CD4-positive, alpha-beta memory T cell (primary cell): ENCODE measurements around the gene AARSD1. TPM values are rescaled to one million over a fixed set of nuclear protein-coding genes. Genes with fewer than 3 reads are reported as not detected.

Source experiments
- CTCF ChIA-PET: fragments of 350-600 bp; sonication (Branson Sonifier 250); formaldehyde crosslinking; loops from one replicate; lab custom pipeline; 2021; ENCODE audit warnings: inconsistent platforms; ENCODE audit not compliant: partially characterized antibody; lab: Charles Lee
- POLR2A ChIA-PET: fragments of 350-600 bp; sonication (Branson Sonifier 250); formaldehyde crosslinking; loops from one replicate; lab custom pipeline; 2021; ENCODE audit not compliant: partially characterized antibody; lab: Charles Lee
- DNase-seq, 5 donors: peaks; one replicate each; pipeline versions ENCODE4 v3.0.0 to v3.0.0-alpha.2; 2020 to 2022; ENCODE audit warnings: mixed read lengths in 1 of 5
- H3K27ac ChIP-seq: one replicate; pipeline ENCODE4 v1.7.0; 2013; ENCODE audit warnings: low read depth, low read length
- H3K27me3 ChIP-seq: 2 replicates; pipeline ENCODE4 v1.7.0; 2013; ENCODE audit warnings: mild to moderate bottlenecking, low read length, moderate library complexity; ENCODE audit not compliant: insufficient read depth
- H3K36me3 ChIP-seq: 2 replicates; pipeline ENCODE4 v1.7.0; 2013; ENCODE audit warnings: mild to moderate bottlenecking, low read length, moderate library complexity; ENCODE audit not compliant: insufficient read depth
- H3K4me1 ChIP-seq: 2 replicates; pipeline ENCODE4 v1.7.0; 2013; ENCODE audit warnings: mild to moderate bottlenecking, low read length, moderate library complexity; ENCODE audit not compliant: insufficient read depth
- H3K4me3 ChIP-seq, 2 donors: one replicate each; pipeline ENCODE4 v1.7.0; 2013; ENCODE audit warnings: low read length in 2 of 2, mild to moderate bottlenecking in 1 of 2
- H3K9me3 ChIP-seq, 2 donors: one replicate each; pipeline ENCODE4 v1.7.0; 2013; ENCODE audit warnings: low read length in 2 of 2, control low read depth in 1 of 2; ENCODE audit not compliant: control insufficient read depth in 1 of 2
- H3K27ac Mint-ChIP-seq, 7 donors: one replicate each; pipeline ENCODE4 v1.8.0; 2020 to 2021; ENCODE audit warnings: mixed read lengths in 7 of 7, mild to moderate bottlenecking in 6 of 7, inconsistent platforms in 3 of 7, moderate library complexity in 3 of 7
- H3K27me3 Mint-ChIP-seq, 2 donors: one replicate each; pipeline ENCODE4 v1.8.0; 2020 to 2021; ENCODE audit warnings: mixed read lengths in 2 of 2
- H3K36me3 Mint-ChIP-seq, 2 donors: one replicate each; pipeline ENCODE4 v1.8.0; 2020 to 2021; ENCODE audit warnings: mixed read lengths in 2 of 2, inconsistent platforms in 1 of 2, mild to moderate bottlenecking in 1 of 2
- H3K4me1 Mint-ChIP-seq, 4 donors: one replicate each; pipeline ENCODE4 v1.8.0; 2020 to 2021; ENCODE audit warnings: mixed read lengths in 4 of 4, mild to moderate bottlenecking in 1 of 4
- H3K4me3 Mint-ChIP-seq, 8 donors: one replicate each; pipeline ENCODE4 v1.8.0; 2020 to 2021; ENCODE audit warnings: mixed read lengths in 8 of 8, mild to moderate bottlenecking in 7 of 8, moderate library complexity in 6 of 8, inconsistent platforms in 3 of 8
- H3K9me3 Mint-ChIP-seq, 8 donors: one replicate each; pipeline ENCODE4 v1.8.0; 2020 to 2021; ENCODE audit warnings: mixed read lengths in 8 of 8, mild to moderate bottlenecking in 5 of 8, inconsistent platforms in 3 of 8, moderate library complexity in 1 of 8
- intact Hi-C: fragments of 100-400 bp; cut with micrococcal nuclease; formaldehyde crosslinking; loops from one replicate; pipeline ENCODE4 v1.15.1; 2023
- polyA plus RNA-seq, 2 donors: library from polyadenylated mRNA; unstranded; fragments of 300-500 nt; fragmentation: Illumina TruSeq; gene quantifications; one replicate each; pipeline ENCODE4 v1.2.3, GENCODE V29; 2021
- total RNA-seq, 2 experiments: library from RNA; stranded (reverse); gene quantifications; one replicate each; pipeline ENCODE4 v1.2.3, GENCODE V29; 2021

Gene AARSD1
- total and polyA plus RNA-seq, 4 experiments from 2014 or later, result 37.7 to 55.6 (median 47.8) TPM

DNA sequence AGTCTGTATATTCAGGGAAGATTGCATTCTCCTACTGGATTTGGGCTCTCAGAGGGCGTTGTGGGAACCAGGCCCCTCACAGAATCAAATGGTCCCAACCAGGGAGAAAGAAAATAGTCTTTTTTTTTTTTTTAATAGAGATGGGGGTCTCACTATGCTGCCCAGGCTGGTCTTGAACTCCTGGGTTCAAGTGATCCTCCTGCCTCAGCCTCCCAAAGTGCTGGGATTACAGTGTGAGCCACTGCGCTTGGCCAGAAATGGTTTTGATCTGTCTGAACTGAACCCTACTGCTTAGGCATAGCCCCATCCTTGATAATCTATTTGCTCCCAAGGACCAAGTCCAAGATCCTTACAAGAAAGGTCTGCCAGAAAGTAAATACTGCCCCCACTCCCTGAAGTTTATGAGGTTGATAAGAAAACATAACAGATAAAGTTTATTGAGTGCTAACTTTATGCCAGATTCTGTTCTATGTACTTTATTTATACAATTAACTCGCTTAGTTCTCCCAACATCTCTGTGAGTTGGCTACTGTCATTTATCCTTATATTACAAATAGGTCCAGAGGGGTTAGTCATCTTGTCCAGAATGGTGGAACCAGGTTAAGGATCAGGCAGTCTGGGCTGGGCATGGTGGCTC is 50.2 kb downstream of the AARSD1 start:
- CTCF ChIA-PET, result no interaction called here
- no peaks in the 10 kb centered on the region for H3K4me1 ChIP-seq
- H3K4me3 ChIP-seq, result no peak overlapping the region
- POLR2A ChIA-PET, result no interaction called here
- no peaks in the 10 kb centered on the region for H3K36me3 ChIP-seq
- no peak for DNase-seq
- Mint-ChIP-seq H3K9me3 (no peaks in the 10 kb centered on the region), H3K4me3 (no peak overlapping the region), H3K27ac (no peak overlapping the region), H3K4me1 (no peaks in the 10 kb centered on the region), H3K27me3 (peaks cover 6 to 14% of the 10 kb centered on the region in 2 donors), H3K36me3 (no peaks in the 10 kb centered on the region)
- H3K9me3 ChIP-seq, result no peaks in the 10 kb centered on the region
- intact Hi-C loops, result no loop called here
- H3K27ac ChIP-seq, result no peak overlapping the region
- no peaks in the 10 kb centered on the region for H3K27me3 ChIP-seq

- POLR2A ChIA-PET, result no interaction called here
- H3K9me3 Mint-ChIP-seq, result no peaks in the 10 kb centered on the region
- DNase-seq, result no peak
Measured at GRCh38 chr17:42913522-42913921, 50.7 kb downstream of the AARSD1 start.

GRCh38 chr17:42908872-42909700 is 55.2 kb downstream of the AARSD1 start:
- Histone ChIP-seq H3K36me3 (no peaks in the 10 kb centered on the region), H3K4me1 (no peaks in the 10 kb centered on the region), H3K27me3 (no peaks in the 10 kb centered on the region), H3K9me3 (no peaks in the 10 kb centered on the region), H3K4me3 (no peak overlapping the region), H3K27ac (no peak overlapping the region)
- Mint-ChIP-seq H3K27ac (no peak overlapping the region), H3K36me3 (no peaks in the 10 kb centered on the region), H3K4me3 (no peak overlapping the region), H3K9me3 (no peaks in the 10 kb centered on the region), H3K27me3 (peaks cover 6 to 24% of the 10 kb centered on the region in 2 donors), H3K4me1 (no peaks in the 10 kb centered on the region)
- ChIA-PET POLR2A (no interaction called here), CTCF (interaction anchor here (0.6 kb wide), 1 partner anchor 286 kb away, joined by 3 read pairs; no protein-coding TSS in a partner anchor)
- DNase-seq, result no peak
- intact Hi-C loops, result no loop called here

More at GRCh38 chr17:42913522-42913921, 50.7 kb downstream of the AARSD1 start:
- Mint-ChIP-seq H3K36me3 (no peaks in the 10 kb centered on the region), H3K27me3 (peaks cover 6 to 14% of the 10 kb centered on the region in 2 donors), H3K4me1 (no peaks in the 10 kb centered on the region), H3K27ac (no peak overlapping the region), H3K4me3 (no peak overlapping the region)
- H3K4me3 ChIP-seq, result no peak overlapping the region
- no peaks in the 10 kb centered on the region for H3K27me3 ChIP-seq
- H3K4me1 ChIP-seq, result no peaks in the 10 kb centered on the region
- no peaks in the 10 kb centered on the region for H3K9me3 ChIP-seq
- CTCF ChIA-PET, result no interaction called here
- intact Hi-C loops, result no loop called here
- H3K27ac ChIP-seq, result no peak overlapping the region
- no peaks in the 10 kb centered on the region for H3K36me3 ChIP-seq

GRCh38 chr17:42906772-42907446 is 57.3 kb downstream of the AARSD1 start:
- H3K4me1 ChIP-seq, result no peaks in the 10 kb centered on the region
- no peak overlapping the region for H3K4me3 Mint-ChIP-seq
- no peak for DNase-seq
- no peak overlapping the region for H3K27ac ChIP-seq
- peaks cover 4% of the 10 kb centered on the region for H3K27me3 ChIP-seq
- H3K27me3 Mint-ChIP-seq, result peaks cover 8 to 25% of the 10 kb centered on the region in 2 donors
- no peaks in the 10 kb centered on the region for H3K9me3 ChIP-seq
- H3K36me3 ChIP-seq, result no peaks in the 10 kb centered on the region
- H3K4me1 Mint-ChIP-seq, result no peaks in the 10 kb centered on the region
- H3K4me3 ChIP-seq, result no peak overlapping the region
- ChIA-PET CTCF (no interaction called here), POLR2A (no interaction called here)
- intact Hi-C loops, result no loop called here
- no peak overlapping the region for H3K27ac Mint-ChIP-seq
- H3K9me3 Mint-ChIP-seq, result no peaks in the 10 kb centered on the region
- no peaks in the 10 kb centered on the region for H3K36me3 Mint-ChIP-seq

DNA sequence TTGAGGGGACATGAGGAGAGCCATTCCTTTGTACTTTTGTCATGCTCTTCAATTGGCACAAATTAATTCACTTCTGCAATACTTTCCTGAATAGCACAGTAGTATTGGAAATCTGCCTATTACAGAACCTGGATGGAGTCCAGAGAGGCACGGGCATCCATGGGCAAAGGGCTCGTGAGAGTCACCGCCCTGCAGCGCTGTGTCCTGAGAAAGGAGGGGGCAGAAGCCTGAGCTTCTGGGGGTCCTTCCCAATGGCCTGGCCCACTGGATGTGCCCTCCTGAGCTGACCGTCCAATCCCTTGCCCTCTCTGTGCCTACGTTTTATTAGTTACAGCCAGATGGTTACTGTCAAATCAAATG is 60.2 kb downstream of the AARSD1 start:
- POLR2A ChIA-PET, result no interaction called here
- Histone ChIP-seq H3K9me3 (no peaks in the 10 kb centered on the region), H3K4me1 (no peaks in the 10 kb centered on the region), H3K4me3 (no peak overlapping the region), H3K27ac (no peak overlapping the region), H3K27me3 (peaks cover 4% of the 10 kb centered on the region), H3K36me3 (no peaks in the 10 kb centered on the region)
- intact Hi-C loops, result no loop called here
- Mint-ChIP-seq H3K4me1 (no peaks in the 10 kb centered on the region), H3K4me3 (no peak overlapping the region), H3K27me3 (peaks cover 4 to 22% of the 10 kb centered on the region in 2 donors), H3K36me3 (no peaks in the 10 kb centered on the region), H3K27ac (no peak overlapping the region), H3K9me3 (no peaks in the 10 kb centered on the region)
- CTCF ChIA-PET, result no interaction called here
- no peak for DNase-seq

DNA sequence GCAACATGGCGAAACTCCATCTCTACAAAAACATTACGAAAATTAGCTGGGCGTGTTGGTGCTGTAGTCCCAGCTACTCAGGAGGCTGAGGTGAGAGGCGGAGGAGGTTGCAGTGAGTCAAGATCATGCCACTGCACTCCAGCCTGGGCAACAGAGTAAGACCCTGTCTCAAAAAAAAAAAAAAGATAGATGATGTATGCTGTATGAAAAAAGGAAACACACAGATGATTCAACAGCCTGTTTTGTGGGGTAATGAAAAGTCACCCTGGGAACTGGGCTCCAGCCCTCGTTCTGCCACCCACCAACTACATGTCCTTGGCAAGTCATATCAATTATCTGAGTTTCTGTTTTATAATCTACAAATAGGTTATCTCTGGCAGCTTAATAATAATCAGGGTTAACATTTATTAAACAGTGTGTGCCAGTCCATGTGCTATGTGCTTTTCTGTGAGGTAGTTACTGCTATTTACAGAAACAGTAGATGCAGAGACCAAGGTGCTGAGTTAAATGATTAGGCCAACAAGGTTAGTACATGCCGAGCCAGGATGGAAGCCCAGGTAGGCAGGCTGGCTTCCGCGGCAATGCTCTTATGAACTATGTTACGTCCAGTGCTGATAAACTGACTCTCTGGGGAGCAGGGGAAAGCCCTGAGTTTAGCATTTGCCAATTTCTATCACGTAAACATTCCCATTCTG is 62.6 kb downstream of the AARSD1 start:
- intact Hi-C loops, result no loop called here
- CTCF ChIA-PET, result no interaction called here
- Histone ChIP-seq H3K9me3 (no peaks in the 10 kb centered on the region), H3K36me3 (no peaks in the 10 kb centered on the region), H3K4me3 (no peak overlapping the region), H3K4me1 (no peaks in the 10 kb centered on the region), H3K27me3 (peaks cover 4% of the 10 kb centered on the region), H3K27ac (no peak overlapping the region)
- H3K9me3 Mint-ChIP-seq, result no peaks in the 10 kb centered on the region
- H3K27ac Mint-ChIP-seq, result no peak overlapping the region
- no peak for DNase-seq
- no peaks in the 10 kb centered on the region for H3K4me1 Mint-ChIP-seq
- no peak overlapping the region for H3K4me3 Mint-ChIP-seq
- H3K27me3 Mint-ChIP-seq, result peaks cover 4 to 19% of the 10 kb centered on the region in 2 donors
- H3K36me3 Mint-ChIP-seq, result no peaks in the 10 kb centered on the region
- POLR2A ChIA-PET, result no interaction called here
